SK-N-SH (cell line): ENCODE measurements around the gene SLC16A5. TPM values are rescaled to one million over a fixed set of nuclear protein-coding genes. Genes with fewer than 3 reads are reported as not detected.

Source experiments
- CTCF ChIA-PET: fragments of 300-600, 350-600 bp; formaldehyde crosslinking; extraction: SDS; loops from one replicate; lab custom pipeline; 2021; lab: Yijun Ruan, JAX
- POLR2A ChIA-PET: fragments of 350-600 bp; sonication (Branson Sonifier 250); formaldehyde crosslinking; extraction: SDS; loops from one replicate; lab custom pipeline; 2020; ENCODE audit warnings: antibody characterized with exemption, inconsistent platforms; lab: Yijun Ruan, JAX
- DNase-seq: peaks from one replicate; pipeline ENCODE4 v3.0.0; 2012
- H2AFZ ChIP-seq: fragments of 200-600 bp; sonication (generic); 2 replicates; pipeline ENCODE4 v1.8.1; 2016; ENCODE audit warnings: antibody characterized with exemption, mild to moderate bottlenecking, low read depth
- H3F3A ChIP-seq: fragments of 200-600 bp; sonication (generic); replicated peaks from 2 replicates; pipeline ENCODE3; 2016; ENCODE audit warnings: antibody characterized with exemption, mild to moderate bottlenecking; ENCODE audit not compliant: insufficient read depth
- H3K27ac ChIP-seq, 2 experiments: fragments of 200-500 bp in 1 of 2; fragments of 200-600 bp in 1 of 2; sonication (Bioruptor generic) in 1 of 2; sonication (generic), shearing (Covaris generic) in 1 of 2; 2 replicates each; pipeline versions ENCODE4 v1.5.1 to v1.6.1; 2014 to 2016; ENCODE audit warnings: low read depth in 2 of 2, inconsistent platforms in 1 of 2, low read length in 1 of 2, mild to moderate bottlenecking in 1 of 2, mixed read lengths in 1 of 2
- H3K27me3 ChIP-seq: fragments of 200-600 bp; sonication (generic), shearing (Covaris generic); 2 replicates; pipeline ENCODE4 v1.6.1; 2016; ENCODE audit warnings: mixed run types; ENCODE audit not compliant: insufficient read depth
- H3K36me3 ChIP-seq, 2 experiments: fragments of 200-500 bp in 1 of 2; fragments of 200-600 bp in 1 of 2; sonication (Bioruptor generic) in 1 of 2; sonication (generic) in 1 of 2; replicated peaks in 1 of 2; 2 replicates each; pipeline versions ENCODE3 to v1.5.1; 2014 to 2016; ENCODE audit warnings: low read length in 1 of 2, mild to moderate bottlenecking in 1 of 2; ENCODE audit not compliant: insufficient read depth in 2 of 2, control insufficient read depth in 1 of 2
- H3K4me1 ChIP-seq, 2 experiments: fragments of 200-500 bp in 1 of 2; fragments of 200-600 bp in 1 of 2; sonication (Bioruptor generic) in 1 of 2; sonication (generic), shearing (Covaris generic) in 1 of 2; 2 replicates each; pipeline versions ENCODE4 v1.5.1 to v1.6.1; 2014 to 2016; ENCODE audit warnings: low read depth in 1 of 2, low read length in 1 of 2, mixed run types in 1 of 2; ENCODE audit not compliant: insufficient read depth in 2 of 2, control insufficient read depth in 1 of 2
- H3K4me2 ChIP-seq: fragments of 200-600 bp; sonication (generic), shearing (Covaris generic); 2 replicates; pipeline ENCODE4 v1.6.1; 2017; ENCODE audit warnings: mixed run types
- H3K4me3 ChIP-seq, 2 experiments: fragments of 200-500 bp in 1 of 2; fragments of 200-600 bp in 1 of 2; sonication (Bioruptor generic) in 1 of 2; sonication (generic), shearing (Covaris generic) in 1 of 2; 2 replicates each; pipeline versions ENCODE4 v1.5.1 to v1.8.1; 2014 to 2016; ENCODE audit warnings: low read depth in 2 of 2, inconsistent platforms in 1 of 2, low read length in 1 of 2, mild to moderate bottlenecking in 1 of 2, mixed read lengths in 1 of 2, moderate library complexity in 1 of 2
- H3K79me2 ChIP-seq: fragments of 200-600 bp; sonication (generic); 2 replicates; pipeline ENCODE4 v1.8.1; 2017; ENCODE audit warnings: mild to moderate bottlenecking; ENCODE audit not compliant: insufficient read depth
- H3K9ac ChIP-seq: fragments of 200-600 bp; sonication (generic); 2 replicates; pipeline ENCODE4 v1.6.1; 2017; ENCODE audit warnings: mixed run types
- H3K9me2 ChIP-seq: fragments of 200-600 bp; sonication (generic); 2 replicates; pipeline ENCODE4 v1.6.1; 2017; ENCODE audit warnings: mixed run types
- H3K9me3 ChIP-seq: fragments of 200-600 bp; sonication (generic); 2 replicates; pipeline ENCODE4 v1.6.1; 2017; ENCODE audit warnings: mixed run types, mild to moderate bottlenecking, moderate library complexity
- H4K20me1 ChIP-seq: fragments of 200-600 bp; sonication (generic); 2 replicates; pipeline ENCODE4 v1.6.1; 2017; ENCODE audit warnings: mild to moderate bottlenecking, mixed run types; ENCODE audit not compliant: insufficient read depth
- FOSL2 ChIP-seq: IDR thresholded peaks from 2 replicates; pipeline ENCODE4 v1.4.0; 2012; ENCODE audit warnings: low read depth, mild to moderate bottlenecking, moderate library complexity, borderline replicate concordance
- IRF3 ChIP-seq: fragments of 150-350 bp; IDR thresholded peaks from 2 replicates; pipeline ENCODE4 v1.6.1; 2016; ENCODE audit warnings: mild to moderate bottlenecking, low read depth, low read length
- JUND ChIP-seq: IDR thresholded peaks from 2 replicates; pipeline ENCODE4 v1.4.0; 2012
- MAX ChIP-seq: IDR thresholded peaks from 2 replicates; pipeline ENCODE4 v1.4.0; 2012; ENCODE audit warnings: low read depth
- MXI1 ChIP-seq: IDR thresholded peaks from 2 replicates; pipeline ENCODE4 v1.6.1; 2012; ENCODE audit warnings: mild to moderate bottlenecking, low read depth, low read length, improper control_type of control experiment
- NFIC ChIP-seq: IDR thresholded peaks from 2 replicates; pipeline ENCODE4 v1.4.0; 2012; ENCODE audit warnings: borderline replicate concordance
- NRF1 ChIP-seq: IDR thresholded peaks from 2 replicates; pipeline ENCODE4 v1.6.1; 2012; ENCODE audit warnings: low read depth, mild to moderate bottlenecking, low read length
- PBX3 ChIP-seq: IDR thresholded peaks from 2 replicates; pipeline ENCODE4; 2012
- RCOR1 ChIP-seq: fragments of 150-350 bp; IDR thresholded peaks from 2 replicates; pipeline ENCODE4 v1.6.1; 2017; ENCODE audit warnings: antibody characterized with exemption, low read length
- RXRA ChIP-seq: IDR thresholded peaks from 2 replicates; pipeline ENCODE4 v1.4.0; 2012; ENCODE audit warnings: low read depth, mild to moderate bottlenecking, borderline replicate concordance
- SIN3A ChIP-seq: IDR thresholded peaks from 2 replicates; pipeline ENCODE4 v1.6.1; 2012; ENCODE audit warnings: low read depth, mild to moderate bottlenecking, low read length, moderate library complexity, borderline replicate concordance
- USF1 ChIP-seq: IDR thresholded peaks from 2 replicates; pipeline ENCODE4 v1.4.0; 2012; ENCODE audit warnings: low read depth, borderline replicate concordance
- USF2 ChIP-seq: fragments of 150-350 bp; IDR thresholded peaks from 2 replicates; pipeline ENCODE4 v1.6.1; 2017; ENCODE audit warnings: antibody characterized with exemption, low read length, low read depth, borderline replicate concordance
- WGBS: methylation state at CpG from one replicate; pipeline ENCODE4 v1.1.6; 2017; ENCODE audit warnings: low lambda C conversion rate; 5-methylcytosine and 5-hydroxymethylcytosine counted together
- polyA plus RNA-seq, 3 experiments: library from polyadenylated mRNA; depleted of rRNA; stranded (reverse); fragments of >200 nt; gene quantifications; 2 replicates each; pipeline ENCODE4 v1.2.3, GENCODE V29; 2012

SLC16A5 gene
- polyA plus RNA-seq, 1 of the 3 experiments (the other 2 are of a cell fraction): 0.03 TPM

GRCh38 chr17:75082683-75083082 is 5.1 kb upstream of the SLC16A5 start:
- Histone ChIP-seq H3K9me3 (no peaks in the 10 kb centered on the region), H2AFZ (no peak overlapping the region)
- TF ChIP-seq JUND (no peak), FOSL2 (no peak), MXI1 (no peak), IRF3 (no peak), USF2 (no peak), RCOR1 (no peak), NRF1 (no peak), MAX (no peak), SIN3A (no peak), USF1 (no peak)
- TF ChIP-seq, all 33 proteins: peak for 0
- DNase-seq: no peak
- ChIA-PET POLR2A (no interaction called here), CTCF (interaction anchor here (0.8 to 1.2 kb wide), 2 partner anchors 9 to 156 kb away, joined by 4 read pairs; no protein-coding TSS in a partner anchor)
- Histone ChIP-seq H3K4me1 (peaks cover 10 to 18% of the 10 kb centered on the region in 2 experiments; a peak in 3 of 4 replicates), H3K4me2 (no peak overlapping the region), H3K9ac (no peak overlapping the region), H3K27me3 (no peaks in the 10 kb centered on the region), H3K4me3 (no peak overlapping the region), H4K20me1 (no peaks in the 10 kb centered on the region), H3K9me2 (no peaks in the 10 kb centered on the region), H3F3A (peaks cover 4% of the 10 kb centered on the region), H3K79me2 (no peaks in the 10 kb centered on the region), H3K36me3 (no peaks in the 10 kb centered on the region), H3K27ac (no peak overlapping the region)
- 79% methylated on average over 6 of the region's 6 CpGs for WGBS

- no peak overlapping the region for H2AFZ ChIP-seq
- peak; percentile 50; the same call in 1 of the 2 replicates for TF ChIP-seq PBX3
- no peak for TF ChIP-seq FOSL2
- TF ChIP-seq RXRA: no peak
- TF ChIP-seq NFIC: peak; percentile 32; the same call in 1 of the 2 replicates
- no peak overlapping the region for H3K4me3 ChIP-seq
- no peaks in the 10 kb centered on the region for H4K20me1 ChIP-seq
- WGBS: 62% methylated on average over 11 of the region's 14 CpGs
- H3K4me2 ChIP-seq: no peak overlapping the region
- H3K79me2 ChIP-seq: no peaks in the 10 kb centered on the region
- ChIA-PET POLR2A (no interaction called here), CTCF (interaction anchor here (0.6 to 1.6 kb wide), 8 partner anchors 8 to 239 kb away, joined by 3 to 5 read pairs (median 3); no protein-coding TSS in a partner anchor)
- no peaks in the 10 kb centered on the region for H3K27me3 ChIP-seq
- H3K27ac ChIP-seq: no peak overlapping the region
- H3K9me3 ChIP-seq: no peaks in the 10 kb centered on the region
- H3K36me3 ChIP-seq: no peaks in the 10 kb centered on the region
- H3F3A ChIP-seq: no peaks in the 10 kb centered on the region
- peak; percentile 60 for DNase-seq
- peaks cover 5 to 7% of the 10 kb centered on the region in 2 experiments; a peak in 3 of 4 replicates for H3K4me1 ChIP-seq
- no peak overlapping the region for H3K9ac ChIP-seq
- no peaks in the 10 kb centered on the region for H3K9me2 ChIP-seq
Observed at GRCh38 chr17:75084039-75084660, 3.6 kb upstream of the SLC16A5 start.
